Hypothalamus (tissue), 51 donors: ENCODE measurements around the gene MLPH.
A peak's percentile ranks its signal among the peaks of the same experiment; 100 is the strongest.
"Not testable (repeated sequence)": the region's sequence is repeated elsewhere in the genome, so short reads cannot be mapped to it uniquely, and the experiment has no call there.

Source experiments
- DNase-seq, 51 donors: peaks; one replicate each; lab custom pipeline; 2025; lab: John Stamatoyannopoulos, UW

Gene MLPH

DNA sequence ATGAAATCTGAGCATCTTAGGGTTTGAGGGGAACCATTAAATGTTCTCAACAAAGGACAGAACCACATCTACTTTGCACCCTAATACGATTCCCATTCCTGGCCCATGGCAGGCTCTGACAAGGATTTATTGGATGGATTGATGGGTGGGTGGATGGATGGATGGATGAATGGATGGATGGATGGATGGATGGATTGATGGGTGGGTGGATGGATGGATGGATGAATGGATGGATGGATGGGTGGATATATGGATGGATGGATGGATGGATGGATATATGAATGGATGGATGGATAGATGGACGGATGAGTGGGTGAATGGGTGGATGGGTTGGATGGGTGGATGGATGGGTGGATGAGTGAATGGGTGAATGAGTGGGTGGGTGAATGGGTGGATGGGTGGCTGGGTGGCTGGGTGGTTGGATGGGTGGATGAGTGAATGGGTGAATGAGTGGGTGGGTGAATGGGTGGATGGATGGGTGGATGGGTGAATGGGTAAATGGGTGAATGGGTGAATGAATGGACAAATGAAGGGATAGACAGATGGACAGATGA lies 29.6 kb upstream of the MLPH start:
- DNase-seq: no peak

DNA sequence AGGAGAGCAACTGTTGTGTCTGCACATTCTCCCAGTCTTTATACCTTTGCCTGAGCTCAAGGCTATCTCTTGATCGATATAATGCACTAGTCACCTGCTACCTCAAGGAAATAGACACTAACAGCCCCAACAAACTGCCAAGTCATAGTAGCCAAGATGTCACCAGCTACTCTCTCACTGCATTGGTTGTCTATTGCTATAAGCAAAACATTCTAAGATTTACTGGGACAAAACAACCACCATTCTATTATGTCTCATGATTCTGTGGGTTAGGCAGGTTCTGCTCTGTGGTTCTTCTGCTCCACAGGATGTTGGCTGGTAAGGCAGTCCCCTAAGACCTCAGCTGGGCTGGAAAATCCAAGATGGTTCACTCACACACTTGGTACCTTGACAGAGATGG lies 28.5 kb upstream of the MLPH start:
- no peak for DNase-seq

DNA sequence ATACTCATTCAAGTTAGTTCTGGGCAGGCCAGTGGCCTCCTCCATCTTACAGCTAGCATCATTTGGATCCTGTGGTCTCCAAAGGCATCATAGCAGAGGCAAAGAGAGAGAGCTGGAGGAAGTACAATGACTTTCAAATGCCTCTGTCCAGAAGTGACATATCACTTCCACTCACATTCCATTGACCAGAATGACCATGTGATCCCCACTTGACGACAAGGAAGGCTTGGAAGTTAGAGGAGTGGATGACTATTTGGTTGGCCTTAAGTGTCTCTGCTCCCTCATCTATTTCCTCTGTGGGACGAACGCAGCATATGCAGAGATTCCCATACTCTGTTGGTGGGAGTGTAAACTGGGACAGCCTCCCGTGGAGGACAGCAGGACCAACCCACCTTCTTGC lies 27.8 kb upstream of the MLPH start:
- no peak for DNase-seq

GRCh38 chr2:237459741-237460174 lies 27.3 kb upstream of the MLPH start:
- no peak for DNase-seq

GRCh38 chr2:237464757-237465391 lies 22.2 kb upstream of the MLPH start:
- no peak for DNase-seq

DNA sequence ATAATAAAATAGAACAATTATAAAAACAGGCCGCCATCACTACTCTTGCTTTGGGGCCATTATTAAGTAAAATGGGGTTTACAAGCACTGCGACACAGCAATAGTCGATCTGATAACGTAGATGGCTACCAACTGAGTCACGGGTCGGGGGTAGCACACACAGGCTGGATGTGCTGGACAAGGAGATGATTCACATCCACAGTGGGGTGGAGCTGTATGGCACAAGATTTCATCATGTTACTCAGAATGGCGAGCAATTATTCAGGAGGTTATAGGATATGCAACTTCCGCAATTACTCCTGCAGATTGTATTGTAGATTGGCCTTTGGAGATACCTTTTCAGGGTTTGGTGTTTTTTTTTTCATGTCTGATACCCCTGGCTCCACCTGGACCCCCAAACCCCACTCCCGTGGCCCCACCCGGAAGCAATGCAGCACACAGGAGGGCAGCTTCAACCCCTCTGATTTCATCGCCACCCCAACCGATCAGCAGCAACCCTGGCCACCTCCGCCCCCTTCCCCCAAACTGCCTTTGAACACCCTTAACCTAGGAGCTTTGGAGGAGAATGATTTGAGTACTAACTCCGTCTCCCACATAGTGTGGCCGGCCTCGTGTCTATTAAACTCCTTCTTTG lies 21.4 kb upstream of the MLPH start:
- DNase-seq: no peak

DNA sequence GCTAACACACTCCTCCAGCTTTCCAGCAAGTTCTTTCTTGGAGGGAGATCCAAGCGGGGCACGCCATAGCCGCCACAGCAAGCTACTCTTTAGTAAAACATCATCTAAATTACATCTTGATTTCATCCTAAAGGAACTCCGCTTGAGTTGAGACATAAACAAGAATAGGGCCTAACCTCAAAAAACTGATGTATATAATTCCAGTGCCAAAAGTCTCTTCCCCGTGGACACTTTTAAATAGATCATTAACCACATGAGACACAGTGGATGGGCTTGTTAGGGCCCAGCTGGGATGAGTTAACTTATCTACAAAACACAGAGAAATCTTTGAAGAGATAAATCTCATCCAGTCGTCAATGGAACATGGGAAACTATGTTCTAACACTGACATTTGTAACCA lies 20.8 kb upstream of the MLPH start:
- no peak for DNase-seq

DNA sequence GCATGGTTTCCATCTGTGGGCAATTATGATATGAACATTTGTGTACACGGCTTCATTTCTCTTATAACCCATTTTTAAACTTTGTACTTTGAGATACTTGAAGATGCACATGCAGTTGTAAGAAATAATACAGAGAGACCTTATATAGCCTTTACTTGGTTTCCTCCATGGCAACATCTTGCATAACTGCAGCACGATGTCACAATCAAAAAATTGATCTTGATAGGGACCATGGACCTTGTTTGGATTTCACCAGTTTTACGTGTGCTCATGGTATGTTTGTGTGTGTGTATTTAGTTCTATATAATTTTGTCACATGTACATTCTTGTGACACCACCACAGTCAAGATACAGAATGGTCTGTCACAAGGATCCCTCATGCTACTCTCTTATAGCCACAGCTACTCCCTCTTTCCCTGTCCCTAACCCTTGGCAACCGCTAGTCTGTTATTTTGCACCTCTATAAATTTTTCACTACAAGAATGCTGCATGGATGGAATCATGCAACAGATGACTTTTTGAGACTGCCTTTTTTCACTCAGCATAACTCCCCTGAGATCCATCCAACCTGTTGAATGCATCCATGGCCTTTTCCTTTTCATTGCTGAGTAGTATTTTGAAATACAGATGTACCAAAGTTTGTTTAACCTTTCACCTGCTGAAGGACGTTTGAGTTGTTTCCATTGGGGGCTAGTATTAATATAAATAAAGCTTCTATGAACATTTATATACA lies 19.4 kb upstream of the MLPH start:
- no peak for DNase-seq

DNA sequence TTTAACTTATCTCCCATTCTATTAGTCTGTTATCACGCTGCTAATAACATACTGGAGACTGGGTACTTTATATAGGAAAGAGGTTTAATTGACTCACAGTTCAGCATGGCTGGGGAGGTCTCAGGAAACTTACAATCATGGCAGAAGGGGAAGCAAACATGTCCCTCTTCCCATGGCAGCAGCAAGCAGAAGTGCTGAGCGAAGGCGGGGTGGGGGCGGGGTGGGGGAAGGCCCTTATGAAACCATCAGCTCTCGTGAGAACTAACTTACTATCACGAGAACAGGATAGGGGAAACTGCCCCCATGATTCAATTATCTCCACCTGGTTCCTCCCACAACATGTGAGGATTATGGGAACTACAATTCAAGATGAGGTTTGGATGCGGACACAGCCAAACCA lies 17.6 kb upstream of the MLPH start:
- DNase-seq: not testable (repeated sequence)

GRCh38 chr2:237469849-237470248 lies 17.2 kb upstream of the MLPH start:
- DNase-seq: no peak

DNA sequence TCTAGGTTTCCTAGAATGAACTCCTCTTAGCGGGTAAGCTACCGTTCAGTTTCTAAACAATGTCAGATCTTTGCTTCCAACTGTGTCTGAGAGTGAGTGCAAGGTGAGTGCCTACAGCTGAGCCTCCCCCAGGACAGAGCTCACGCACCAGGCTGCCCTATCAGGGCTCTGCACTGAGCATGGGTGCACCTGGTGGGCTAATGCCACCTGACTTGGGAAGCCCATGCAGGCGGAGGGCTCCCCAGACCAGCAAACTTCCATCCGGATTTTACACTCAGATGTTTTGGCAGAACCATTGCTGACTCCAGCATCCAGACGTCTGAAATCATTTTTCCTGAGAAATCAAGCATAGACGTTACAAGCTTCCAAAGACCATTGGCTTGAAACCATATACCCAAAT lies 16.1 kb upstream of the MLPH start:
- DNase-seq: no peak

DNA sequence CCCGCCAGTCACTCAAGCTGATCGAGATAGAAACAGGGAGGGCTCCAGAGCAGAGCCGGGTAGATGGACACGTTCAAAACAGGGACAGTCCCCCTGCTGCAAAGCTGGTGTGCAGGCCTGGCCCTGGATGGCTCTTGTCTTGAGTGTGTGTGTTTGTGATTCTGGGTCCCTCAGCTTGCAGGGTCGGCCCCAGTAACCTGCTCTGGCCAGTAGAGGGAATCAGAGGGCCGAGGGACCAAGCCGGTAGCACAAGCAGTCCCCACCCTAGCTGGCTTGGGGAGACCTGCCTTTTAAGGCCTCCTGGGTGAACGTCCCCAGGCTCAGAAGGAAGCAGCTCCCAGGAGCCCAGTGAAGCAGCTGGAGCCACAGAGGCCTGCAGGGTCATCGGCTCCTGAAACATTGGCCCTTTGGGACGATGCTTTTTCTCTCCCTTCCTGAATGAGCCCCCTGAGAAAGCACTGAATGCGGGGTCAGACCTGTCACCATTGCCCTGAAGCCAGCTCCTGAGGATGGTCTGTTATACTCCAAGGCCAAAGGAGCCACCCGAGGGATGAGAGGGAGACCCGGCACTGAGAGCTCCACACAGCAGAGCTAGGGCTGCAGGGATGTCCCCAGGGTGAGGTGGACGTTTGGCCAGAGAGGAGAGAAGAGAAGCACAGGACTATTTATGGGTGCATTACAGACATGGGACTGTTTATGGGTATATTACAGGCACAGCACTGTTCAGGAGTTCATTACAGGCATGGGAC lies 15.4 kb upstream of the MLPH start:
- DNase-seq: peak in 1 of 51 donors; percentile 10

GRCh38 chr2:237472187-237472712 lies 14.8 kb upstream of the MLPH start:
- no peak for DNase-seq

DNA sequence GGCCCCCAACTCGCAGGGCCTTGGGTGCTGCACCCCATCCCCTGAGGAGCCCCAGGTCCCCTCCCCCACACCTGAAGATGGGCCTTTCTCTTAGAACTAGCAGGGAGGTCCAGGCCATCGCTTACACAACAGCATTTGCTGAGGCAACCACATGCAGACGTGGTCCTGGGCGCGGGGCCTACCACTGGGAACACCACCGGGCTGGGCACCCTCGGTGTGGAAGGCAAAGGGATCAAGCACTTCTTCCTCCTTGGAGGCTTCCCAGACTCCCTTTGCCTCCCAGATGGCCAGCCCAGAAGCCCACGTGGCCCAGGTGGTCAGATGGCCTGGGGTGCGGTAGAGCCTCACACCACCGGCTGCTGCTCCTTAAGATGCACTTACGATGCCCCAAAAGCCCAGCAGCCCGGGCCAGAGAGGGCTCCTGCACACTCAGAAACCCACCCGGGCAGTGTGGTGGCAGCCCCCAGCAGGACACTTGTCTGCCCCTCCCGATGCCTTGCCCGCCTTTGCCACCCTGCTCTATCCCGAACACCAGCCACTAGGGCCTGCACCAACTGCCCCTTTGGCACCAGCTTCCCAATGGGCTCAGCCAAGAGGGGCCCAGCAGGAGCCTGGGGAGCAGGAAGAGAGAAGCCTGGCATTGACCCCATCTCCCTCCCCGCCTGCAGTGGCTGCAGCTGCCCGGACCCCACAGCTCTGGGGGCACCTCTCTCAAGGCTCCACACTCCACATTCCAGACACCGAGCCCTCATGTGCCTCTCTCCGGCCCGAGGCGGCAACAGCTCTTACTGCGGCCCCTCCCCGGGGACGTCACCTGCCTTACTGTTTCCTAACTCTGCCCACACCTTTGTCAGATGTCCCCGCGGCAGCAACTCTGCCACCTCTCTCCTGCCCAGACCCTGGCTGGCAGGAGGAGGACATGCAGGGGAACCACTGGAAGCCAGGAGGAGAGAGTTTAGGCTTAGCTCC lies 13.9 kb upstream of the MLPH start:
- DNase-seq: no peak

DNA sequence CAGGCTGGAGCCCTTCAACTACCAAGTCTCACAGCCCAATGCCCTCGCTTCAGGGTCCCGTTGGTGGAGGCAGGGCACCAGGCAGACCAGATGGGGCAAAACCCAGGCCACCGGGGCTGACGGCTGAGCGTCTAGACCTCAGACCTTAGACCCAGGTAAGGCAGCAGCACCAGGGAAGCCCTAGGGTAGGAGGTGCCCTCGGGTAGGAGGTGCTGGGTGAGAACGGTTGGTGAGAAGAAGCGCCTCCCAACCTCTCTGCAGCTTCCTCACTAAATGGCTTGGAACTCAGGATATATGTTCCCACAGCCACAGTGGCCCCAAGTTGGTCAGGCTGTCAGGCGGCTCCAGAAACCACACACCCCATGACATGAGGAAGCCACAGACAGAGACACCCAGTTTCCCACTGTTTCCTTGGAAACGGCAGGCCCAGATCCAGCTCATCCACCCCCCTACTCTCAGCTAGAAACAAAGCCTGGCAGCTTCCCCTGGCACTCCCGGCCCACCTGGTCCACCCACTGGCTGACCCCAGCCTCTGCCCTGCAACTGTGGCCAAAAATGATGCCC lies 13.1 kb upstream of the MLPH start:
- DNase-seq: peak in 9 of 51 donors; percentile 7 to 48 (median 20)

DNA sequence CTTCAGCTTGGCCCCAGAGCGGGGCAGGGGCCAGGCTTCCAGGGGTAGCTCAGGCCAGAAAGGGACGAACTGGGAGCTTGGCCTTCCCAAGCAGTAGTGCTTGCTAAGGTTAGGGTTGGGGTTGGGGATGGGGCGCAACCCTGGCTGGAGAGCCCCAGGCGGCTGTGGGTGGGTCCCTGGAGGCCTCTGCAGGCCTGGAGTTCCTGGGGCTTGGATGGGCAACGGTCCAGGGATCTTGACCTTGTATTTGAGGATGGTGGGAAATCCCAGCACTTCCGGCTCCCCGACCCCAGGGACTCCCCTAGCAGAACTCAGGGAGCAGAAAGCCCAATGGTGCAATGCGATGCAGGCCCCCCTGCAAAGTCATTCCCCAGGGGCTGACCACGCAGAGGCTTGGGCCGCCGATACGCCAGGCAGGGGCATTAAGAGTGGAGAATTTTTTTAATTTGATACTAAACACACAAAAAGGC lies 12.6 kb upstream of the MLPH start:
- peak in 1 of 51 donors; percentile 48 for DNase-seq

- peak in 50 of 51 donors; percentile 16 to 86 (median 64) for DNase-seq
Measured at GRCh38 chr2:237474931-237475703, 11.9 kb upstream of the MLPH start.

- DNase-seq: peak in 1 of 51 donors; percentile 57
Measured at GRCh38 chr2:237475704-237476141, 11.3 kb upstream of the MLPH start.
